ENCODE measurements around the gene AACS. TPM values are rescaled to one million over a fixed set of nuclear protein-coding genes. Genes with fewer than 3 reads are reported as not detected.

AACS gene
- total RNA-seq, 1 experiment from 2014 or later: 54.0 TPM

GRCh38 chr12:125163148-125163547, 97.9 kb downstream of the AACS start:
- TF ChIP-seq ZNF121 (CRISPR knock-in tag; IDR thresholded peaks at IDR 0.05) (no peak), CREM (CRISPR knock-in tag; IDR thresholded peaks at IDR 0.05) (no peak), CBFB (CRISPR knock-in tag; IDR thresholded peaks at IDR 0.05; ENCODE audit: low read depth) (no peak), MYBL2 (CRISPR knock-in tag; IDR thresholded peaks at IDR 0.05) (no peak), ZNF219 (CRISPR knock-in tag; IDR thresholded peaks at IDR 0.05; ENCODE audit: borderline replicate concordance) (no peak), ZNF512 (CRISPR knock-in tag; IDR thresholded peaks at IDR 0.05; ENCODE audit: borderline replicate concordance) (no peak), ERG (CRISPR knock-in tag; IDR thresholded peaks at IDR 0.05) (no peak), ZNF396 (CRISPR knock-in tag; IDR thresholded peaks at IDR 0.05; ENCODE audit: borderline replicate concordance) (no peak), SMAD4 (CRISPR knock-in tag; IDR thresholded peaks at IDR 0.05) (no peak), ATF1 (CRISPR knock-in tag; IDR thresholded peaks at IDR 0.05) (no peak)
- TF ChIP-seq, protein P1, sequence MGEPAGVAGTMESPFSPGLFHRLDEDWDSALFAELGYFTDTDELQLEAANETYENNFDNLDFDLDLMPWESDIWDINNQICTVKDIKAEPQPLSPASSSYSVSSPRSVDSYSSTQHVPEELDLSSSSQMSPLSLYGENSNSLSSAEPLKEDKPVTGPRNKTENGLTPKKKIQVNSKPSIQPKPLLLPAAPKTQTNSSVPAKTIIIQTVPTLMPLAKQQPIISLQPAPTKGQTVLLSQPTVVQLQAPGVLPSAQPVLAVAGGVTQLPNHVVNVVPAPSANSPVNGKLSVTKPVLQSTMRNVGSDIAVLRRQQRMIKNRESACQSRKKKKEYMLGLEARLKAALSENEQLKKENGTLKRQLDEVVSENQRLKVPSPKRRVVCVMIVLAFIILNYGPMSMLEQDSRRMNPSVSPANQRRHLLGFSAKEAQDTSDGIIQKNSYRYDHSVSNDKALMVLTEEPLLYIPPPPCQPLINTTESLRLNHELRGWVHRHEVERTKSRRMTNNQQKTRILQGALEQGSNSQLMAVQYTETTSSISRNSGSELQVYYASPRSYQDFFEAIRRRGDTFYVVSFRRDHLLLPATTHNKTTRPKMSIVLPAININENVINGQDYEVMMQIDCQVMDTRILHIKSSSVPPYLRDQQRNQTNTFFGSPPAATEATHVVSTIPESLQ (CRISPR knock-in tag; IDR thresholded peaks at IDR 0.05): no peak
- TF ChIP-seq, protein P2, sequence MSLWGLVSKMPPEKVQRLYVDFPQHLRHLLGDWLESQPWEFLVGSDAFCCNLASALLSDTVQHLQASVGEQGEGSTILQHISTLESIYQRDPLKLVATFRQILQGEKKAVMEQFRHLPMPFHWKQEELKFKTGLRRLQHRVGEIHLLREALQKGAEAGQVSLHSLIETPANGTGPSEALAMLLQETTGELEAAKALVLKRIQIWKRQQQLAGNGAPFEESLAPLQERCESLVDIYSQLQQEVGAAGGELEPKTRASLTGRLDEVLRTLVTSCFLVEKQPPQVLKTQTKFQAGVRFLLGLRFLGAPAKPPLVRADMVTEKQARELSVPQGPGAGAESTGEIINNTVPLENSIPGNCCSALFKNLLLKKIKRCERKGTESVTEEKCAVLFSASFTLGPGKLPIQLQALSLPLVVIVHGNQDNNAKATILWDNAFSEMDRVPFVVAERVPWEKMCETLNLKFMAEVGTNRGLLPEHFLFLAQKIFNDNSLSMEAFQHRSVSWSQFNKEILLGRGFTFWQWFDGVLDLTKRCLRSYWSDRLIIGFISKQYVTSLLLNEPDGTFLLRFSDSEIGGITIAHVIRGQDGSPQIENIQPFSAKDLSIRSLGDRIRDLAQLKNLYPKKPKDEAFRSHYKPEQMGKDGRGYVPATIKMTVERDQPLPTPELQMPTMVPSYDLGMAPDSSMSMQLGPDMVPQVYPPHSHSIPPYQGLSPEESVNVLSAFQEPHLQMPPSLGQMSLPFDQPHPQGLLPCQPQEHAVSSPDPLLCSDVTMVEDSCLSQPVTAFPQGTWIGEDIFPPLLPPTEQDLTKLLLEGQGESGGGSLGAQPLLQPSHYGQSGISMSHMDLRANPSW (CRISPR knock-in tag; conservative IDR thresholded peaks at IDR 0.05; ENCODE audit: low read depth): no peak
- TF ChIP-seq, protein P3, sequence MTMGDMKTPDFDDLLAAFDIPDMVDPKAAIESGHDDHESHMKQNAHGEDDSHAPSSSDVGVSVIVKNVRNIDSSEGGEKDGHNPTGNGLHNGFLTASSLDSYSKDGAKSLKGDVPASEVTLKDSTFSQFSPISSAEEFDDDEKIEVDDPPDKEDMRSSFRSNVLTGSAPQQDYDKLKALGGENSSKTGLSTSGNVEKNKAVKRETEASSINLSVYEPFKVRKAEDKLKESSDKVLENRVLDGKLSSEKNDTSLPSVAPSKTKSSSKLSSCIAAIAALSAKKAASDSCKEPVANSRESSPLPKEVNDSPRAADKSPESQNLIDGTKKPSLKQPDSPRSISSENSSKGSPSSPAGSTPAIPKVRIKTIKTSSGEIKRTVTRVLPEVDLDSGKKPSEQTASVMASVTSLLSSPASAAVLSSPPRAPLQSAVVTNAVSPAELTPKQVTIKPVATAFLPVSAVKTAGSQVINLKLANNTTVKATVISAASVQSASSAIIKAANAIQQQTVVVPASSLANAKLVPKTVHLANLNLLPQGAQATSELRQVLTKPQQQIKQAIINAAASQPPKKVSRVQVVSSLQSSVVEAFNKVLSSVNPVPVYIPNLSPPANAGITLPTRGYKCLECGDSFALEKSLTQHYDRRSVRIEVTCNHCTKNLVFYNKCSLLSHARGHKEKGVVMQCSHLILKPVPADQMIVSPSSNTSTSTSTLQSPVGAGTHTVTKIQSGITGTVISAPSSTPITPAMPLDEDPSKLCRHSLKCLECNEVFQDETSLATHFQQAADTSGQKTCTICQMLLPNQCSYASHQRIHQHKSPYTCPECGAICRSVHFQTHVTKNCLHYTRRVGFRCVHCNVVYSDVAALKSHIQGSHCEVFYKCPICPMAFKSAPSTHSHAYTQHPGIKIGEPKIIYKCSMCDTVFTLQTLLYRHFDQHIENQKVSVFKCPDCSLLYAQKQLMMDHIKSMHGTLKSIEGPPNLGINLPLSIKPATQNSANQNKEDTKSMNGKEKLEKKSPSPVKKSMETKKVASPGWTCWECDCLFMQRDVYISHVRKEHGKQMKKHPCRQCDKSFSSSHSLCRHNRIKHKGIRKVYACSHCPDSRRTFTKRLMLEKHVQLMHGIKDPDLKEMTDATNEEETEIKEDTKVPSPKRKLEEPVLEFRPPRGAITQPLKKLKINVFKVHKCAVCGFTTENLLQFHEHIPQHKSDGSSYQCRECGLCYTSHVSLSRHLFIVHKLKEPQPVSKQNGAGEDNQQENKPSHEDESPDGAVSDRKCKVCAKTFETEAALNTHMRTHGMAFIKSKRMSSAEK (CRISPR knock-in tag; IDR thresholded peaks at IDR 0.05; ENCODE audit: borderline replicate concordance): no peak
- ChIA-PET POLR2A (no interaction called here), CTCF (no interaction called here)
- Mint-ChIP-seq H3K9me3 (peaks cover 7% of the 10 kb centered on the region), H3K27me3 (ENCODE audit: low read depth) (no peaks in the 10 kb centered on the region; the same call in none of the 2 replicates), H3K4me3 (no peak overlapping the region), H3K4me1 (peaks cover 8% of the 10 kb centered on the region), H3K27ac (no peak overlapping the region), H3K36me3 (no peaks in the 10 kb centered on the region)
- DNase-seq (ENCODE audit: low spot score): no peak
- ATAC-seq: no peak

DNA sequence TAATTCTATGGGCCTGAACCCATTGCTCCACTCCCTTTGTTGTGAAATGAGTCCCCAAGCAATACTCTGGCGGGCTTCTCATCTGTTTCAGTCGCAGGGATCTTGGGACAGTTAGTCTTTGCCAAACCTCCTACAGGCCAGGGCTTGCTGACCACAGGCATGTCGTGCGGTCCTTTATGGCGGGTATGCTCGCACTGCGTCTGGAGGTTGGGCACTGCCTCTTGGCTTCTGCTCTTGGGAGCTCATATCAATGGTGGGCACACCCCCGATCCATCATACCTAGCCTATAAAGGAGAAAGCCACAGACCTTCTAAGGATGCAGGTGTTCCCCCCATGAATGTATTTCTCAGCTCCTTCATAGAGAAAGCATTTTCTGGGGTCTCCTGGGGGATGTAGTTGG, 99.3 kb downstream of the AACS start:
- H3K4me1 Mint-ChIP-seq: peaks cover 8% of the 10 kb centered on the region
- no peak overlapping the region for H3K27ac Mint-ChIP-seq
- no peaks in the 10 kb centered on the region for H3K36me3 Mint-ChIP-seq
- peaks cover 8% of the 10 kb centered on the region for H3K9me3 Mint-ChIP-seq
- H3K27me3 Mint-ChIP-seq (ENCODE audit: low read depth): peaks cover 3% of the 10 kb centered on the region
- no peak overlapping the region for H3K4me3 Mint-ChIP-seq
- ATAC-seq: no peak
- ChIA-PET POLR2A (interaction anchor here (0.6 kb wide), 1 partner anchor 90 kb away, joined by 3 read pairs; no protein-coding TSS in a partner anchor), CTCF (no interaction called here)
- no peak for DNase-seq (ENCODE audit: low spot score)
- no peak for TF ChIP-seq IRF2 (CRISPR knock-in tag; IDR thresholded peaks at IDR 0.05; ENCODE audit: borderline replicate concordance, low read depth)
- no peak for TF ChIP-seq RORB (CRISPR knock-in tag; IDR thresholded peaks at IDR 0.05)
- TF ChIP-seq ATF2 (CRISPR knock-in tag; IDR thresholded peaks at IDR 0.05; ENCODE audit: borderline replicate concordance, low read depth): no peak
- no peak for TF ChIP-seq NR2C2 (CRISPR knock-in tag; IDR thresholded peaks at IDR 0.05)
- no peak for TF ChIP-seq GABPB1 (CRISPR knock-in tag; IDR thresholded peaks at IDR 0.05)
- no peak for TF ChIP-seq NFATC4 (CRISPR knock-in tag; IDR thresholded peaks at IDR 0.05)
- no peak for TF ChIP-seq PRRX2 (CRISPR knock-in tag; IDR thresholded peaks at IDR 0.05)
- TF ChIP-seq, protein P2 (CRISPR knock-in tag; conservative IDR thresholded peaks at IDR 0.05; ENCODE audit: low read depth): no peak

All from WTC11 (cell line).